HEK293T (cell line): Measurements from ENCODE around the gene ZSWIM3.

Experiments used
- CTCF ChIA-PET: fragments of 350-600 bp; formaldehyde crosslinking; extraction: SDS; loops from one replicate; lab custom pipeline; 2021; ENCODE audit warnings: antibody characterized with exemption, inconsistent platforms; lab: Yijun Ruan, JAX
- POLR2A ChIA-PET: fragments of 350-600 bp; formaldehyde crosslinking; extraction: SDS; loops from one replicate; lab custom pipeline; 2020; ENCODE audit warnings: antibody characterized with exemption, inconsistent platforms; lab: Yijun Ruan, JAX
- DNase-seq: peaks from one replicate; pipeline ENCODE4 v3.0.0; 2012; ENCODE audit warnings: mixed read lengths; ENCODE audit errors: extremely low spot score
- ARNT ChIP-seq: fragments of 450-650 bp; IDR thresholded peaks from 2 replicates; pipeline ENCODE4 v1.6.1; 2017; ENCODE audit warnings: mild to moderate bottlenecking
- BHLHE40 ChIP-seq: fragments of 450-650 bp; IDR thresholded peaks from 2 replicates; pipeline ENCODE4 v1.6.1; 2016; ENCODE audit warnings: mild to moderate bottlenecking, moderate library complexity, borderline replicate concordance
- CTBP1 ChIP-seq: fragments of 450-650 bp; IDR thresholded peaks from 2 replicates; pipeline ENCODE4 v1.6.1; 2016; ENCODE audit warnings: borderline replicate concordance
- ELF4 ChIP-seq: fragments of 450-650 bp; IDR thresholded peaks from 2 replicates; pipeline ENCODE4 v1.6.1; 2017; ENCODE audit warnings: antibody characterized with exemption
- FOXA1 ChIP-seq: fragments of 450-650 bp; IDR thresholded peaks from 2 replicates; pipeline ENCODE4 v1.6.1; 2016; ENCODE audit warnings: mild to moderate bottlenecking
- FOXK2 ChIP-seq: fragments of 450-650 bp; IDR thresholded peaks from 2 replicates; pipeline ENCODE4 v1.6.1; 2016; ENCODE audit warnings: mild to moderate bottlenecking
- FOXM1 ChIP-seq: fragments of 450-650 bp; IDR thresholded peaks from 2 replicates; pipeline ENCODE4 v1.6.1; 2017; ENCODE audit warnings: mild to moderate bottlenecking, borderline replicate concordance
- HDGF ChIP-seq: fragments of 450-650 bp; IDR thresholded peaks from 2 replicates; pipeline ENCODE4 v1.6.1; 2017; ENCODE audit warnings: antibody characterized with exemption, borderline replicate concordance
- L3MBTL2 ChIP-seq: fragments of 450-650 bp; conservative IDR thresholded peaks from 2 replicates; pipeline ENCODE4 v1.6.1; 2016; ENCODE audit warnings: mild to moderate bottlenecking
- LEF1 ChIP-seq: fragments of 450-650 bp; IDR thresholded peaks from 2 replicates; pipeline ENCODE4 v1.6.1; 2017; ENCODE audit warnings: mild to moderate bottlenecking, borderline replicate concordance
- NFRKB ChIP-seq: fragments of 450-650 bp; IDR thresholded peaks from 2 replicates; pipeline ENCODE4 v1.6.1; 2016; ENCODE audit warnings: mild to moderate bottlenecking, moderate library complexity
- SP1 ChIP-seq: fragments of 450-650 bp; IDR thresholded peaks from 2 replicates; pipeline ENCODE4 v1.6.1; 2017
- SUZ12 ChIP-seq: fragments of 450-650 bp; IDR thresholded peaks from 2 replicates; pipeline ENCODE4 v1.6.1; 2016; ENCODE audit warnings: mild to moderate bottlenecking
- TARDBP ChIP-seq: fragments of 450-650 bp; IDR thresholded peaks from 2 replicates; pipeline ENCODE4 v1.6.1; 2016
- ZNF384 ChIP-seq: fragments of 450-650 bp; IDR thresholded peaks from 2 replicates; pipeline ENCODE4 v1.6.1; 2016
- TF ChIP-seq, protein P1 (sequence below): fragments of 450-650 bp; IDR thresholded peaks from 2 replicates; pipeline ENCODE4 v1.6.1; 2016

Gene ZSWIM3

DNA sequence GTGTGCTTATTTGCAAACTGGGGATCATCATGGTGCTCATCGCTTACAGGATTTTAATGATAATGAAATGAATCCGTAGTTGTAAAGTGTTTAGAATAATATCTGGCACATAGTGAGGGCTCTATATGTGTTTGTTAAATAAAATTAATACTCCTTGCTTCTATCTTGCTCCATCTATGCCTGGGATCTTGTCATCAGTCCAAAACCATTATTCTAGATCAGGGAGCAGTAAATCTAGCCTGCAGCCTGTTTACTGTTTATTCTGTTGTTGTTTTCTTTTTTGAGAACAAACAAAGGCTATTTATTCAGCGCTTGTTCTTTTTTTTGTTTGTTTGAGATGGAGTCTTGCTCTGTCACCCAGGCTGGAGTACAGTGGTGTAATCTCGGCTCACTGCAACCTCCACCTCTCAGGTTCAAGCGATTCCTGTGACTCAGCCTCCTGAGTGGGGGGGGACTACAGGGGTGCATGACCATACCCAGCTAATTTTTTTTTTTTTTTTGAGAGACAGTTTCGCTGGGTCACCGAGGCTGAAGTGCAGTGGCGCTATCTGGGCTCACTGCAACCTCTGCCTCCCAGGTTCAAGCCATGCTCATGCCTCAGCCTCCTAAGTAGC is 8.3 kb upstream of the ZSWIM3 start:
- TF ChIP-seq FOXA1 (no peak), BHLHE40 (no peak), ELF4 (no peak), L3MBTL2 (no peak), CTBP1 (no peak), SP1 (no peak), NFRKB (no peak), HDGF (no peak), FOXM1 (no peak), TARDBP (no peak), ZNF384 (no peak), SUZ12 (no peak), LEF1 (no peak), ARNT (no peak), FOXK2 (no peak)
- TF ChIP-seq, protein P1, sequence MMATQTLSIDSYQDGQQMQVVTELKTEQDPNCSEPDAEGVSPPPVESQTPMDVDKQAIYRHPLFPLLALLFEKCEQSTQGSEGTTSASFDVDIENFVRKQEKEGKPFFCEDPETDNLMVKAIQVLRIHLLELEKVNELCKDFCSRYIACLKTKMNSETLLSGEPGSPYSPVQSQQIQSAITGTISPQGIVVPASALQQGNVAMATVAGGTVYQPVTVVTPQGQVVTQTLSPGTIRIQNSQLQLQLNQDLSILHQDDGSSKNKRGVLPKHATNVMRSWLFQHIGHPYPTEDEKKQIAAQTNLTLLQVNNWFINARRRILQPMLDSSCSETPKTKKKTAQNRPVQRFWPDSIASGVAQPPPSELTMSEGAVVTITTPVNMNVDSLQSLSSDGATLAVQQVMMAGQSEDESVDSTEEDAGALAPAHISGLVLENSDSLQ: no peak
- no peak for DNase-seq
- ChIA-PET CTCF (no interaction called here), POLR2A (no interaction called here)

DNA sequence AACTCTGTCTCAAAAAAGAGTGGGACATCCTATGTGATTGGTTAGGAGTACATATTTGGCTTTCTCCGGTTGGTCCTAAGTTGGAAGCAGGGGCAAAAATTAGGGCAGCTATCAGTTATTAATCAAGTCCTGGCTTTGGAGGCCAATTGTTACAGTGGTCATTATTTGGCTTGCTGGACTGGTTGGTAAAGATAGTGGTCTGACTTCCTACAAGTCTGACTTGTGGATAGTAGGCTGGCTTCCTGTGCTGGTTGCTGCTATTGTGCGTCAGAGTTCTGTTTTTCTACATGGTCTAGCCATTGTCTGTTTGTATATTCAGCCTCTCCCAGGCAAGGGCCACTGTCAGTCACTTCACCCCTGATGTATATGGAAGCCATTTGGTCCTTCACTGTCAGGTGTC is 7.2 kb upstream of the ZSWIM3 start:
- POLR2A ChIA-PET: no interaction called here
- no peak for DNase-seq
- CTCF ChIA-PET: no interaction called here
- no peak for TF ChIP-seq FOXK2
- TF ChIP-seq NFRKB: no peak

DNA sequence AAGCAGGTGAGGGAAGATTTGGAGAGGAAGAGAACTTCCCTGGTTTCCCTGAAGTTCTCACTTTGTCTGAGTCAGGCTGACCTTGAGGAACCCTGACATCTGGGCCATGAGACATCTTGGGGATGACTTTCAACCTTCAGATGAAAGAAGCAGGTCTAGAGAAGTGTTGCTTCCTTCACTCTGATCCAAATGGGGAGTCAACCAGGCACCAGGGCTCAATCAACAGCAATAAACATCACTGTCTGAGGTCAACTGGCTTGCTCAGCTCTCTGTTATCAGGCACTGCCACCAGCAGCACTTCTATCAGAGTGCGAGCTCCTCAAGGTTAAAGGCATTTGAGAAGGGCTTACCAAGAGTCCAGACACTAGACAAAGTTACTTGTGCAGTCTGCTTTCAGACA is 6.5 kb upstream of the ZSWIM3 start:
- ChIA-PET POLR2A (no interaction called here), CTCF (no interaction called here)
- DNase-seq: no peak
- TF ChIP-seq ARNT (no peak), LEF1 (no peak), TARDBP (no peak), ZNF384 (no peak), HDGF (no peak), BHLHE40 (no peak), NFRKB (no peak), SP1 (no peak), ELF4 (no peak), FOXA1 (no peak), FOXM1 (no peak)
- TF ChIP-seq, protein P1: no peak

DNA sequence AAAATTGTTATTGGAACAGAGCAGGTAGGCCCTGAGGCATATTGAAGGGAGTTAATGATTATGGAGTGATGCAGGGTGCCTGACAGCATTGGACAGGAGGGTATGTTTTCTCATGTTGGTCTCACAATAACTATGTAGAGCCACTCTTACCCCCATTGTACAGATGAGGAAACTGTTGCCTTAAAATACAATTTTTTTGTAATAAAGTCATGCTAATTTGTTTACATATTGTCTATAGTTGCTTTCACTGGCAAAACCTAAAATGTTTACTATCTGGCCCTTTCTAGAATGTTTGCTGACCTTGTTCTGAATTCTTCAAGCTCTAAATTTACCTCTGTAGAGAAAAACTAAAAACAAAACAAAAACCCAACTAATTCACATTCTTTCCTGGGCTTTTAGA is 5.9 kb upstream of the ZSWIM3 start:
- TF ChIP-seq NFRKB: no peak
- no peak for TF ChIP-seq SUZ12
- TF ChIP-seq FOXA1: no peak
- no peak for TF ChIP-seq SP1
- TF ChIP-seq, protein P1: no peak
- ChIA-PET CTCF (no interaction called here), POLR2A (no interaction called here)
- no peak for DNase-seq

DNA sequence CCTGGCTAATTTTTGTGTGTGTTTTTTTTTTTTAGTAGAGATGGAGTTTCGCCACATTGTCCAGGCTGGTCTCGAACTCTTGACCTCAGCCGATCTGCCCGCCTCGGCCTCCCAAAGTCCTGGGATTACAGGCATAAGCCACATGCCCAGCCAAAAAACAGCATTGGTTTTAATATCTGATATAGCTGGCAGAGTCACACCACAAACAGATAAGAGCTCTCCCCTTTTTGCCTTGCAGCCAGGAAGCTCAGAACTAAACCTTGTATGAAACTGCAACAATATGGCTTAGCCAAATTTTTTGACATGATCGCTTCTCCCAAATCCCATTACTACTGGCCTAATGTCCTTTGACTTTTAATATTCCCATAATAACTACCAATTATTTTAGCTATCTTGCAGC is 5.1 kb upstream of the ZSWIM3 start:
- POLR2A ChIA-PET: no interaction called here
- CTCF ChIA-PET: interaction anchor here (0.6 kb wide), 1 partner anchor 82 kb away, joined by 3 read pairs; no protein-coding TSS in a partner anchor
- TF ChIP-seq L3MBTL2 (no peak), FOXA1 (no peak), TARDBP (no peak), ARNT (no peak), FOXK2 (no peak), HDGF (no peak), BHLHE40 (no peak), SP1 (no peak), FOXM1 (no peak), ELF4 (no peak), CTBP1 (no peak)
- TF ChIP-seq, protein P1: no peak
- no peak for DNase-seq

DNA sequence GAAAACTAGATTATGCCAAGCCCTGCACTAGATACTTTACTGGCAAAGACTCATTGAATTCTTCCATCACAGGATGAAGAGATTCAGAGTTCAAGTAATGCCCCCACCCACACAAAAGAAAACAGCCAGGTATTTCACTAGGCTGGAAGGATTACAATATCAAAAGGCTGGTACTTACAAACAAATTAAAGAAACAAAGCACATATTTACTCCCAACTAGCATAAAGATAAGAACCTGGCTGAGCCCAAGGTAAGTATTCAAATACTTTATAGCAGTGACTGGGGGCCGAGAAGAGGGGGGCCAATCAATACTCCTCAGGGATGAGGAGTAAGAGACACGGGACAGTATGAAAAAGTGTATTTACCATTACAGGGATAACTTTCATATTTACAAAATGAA is 3.9 kb upstream of the ZSWIM3 start:
- no peak for DNase-seq
- POLR2A ChIA-PET: no interaction called here
- TF ChIP-seq FOXK2 (no peak), ELF4 (no peak), FOXA1 (no peak), FOXM1 (no peak), SP1 (no peak), NFRKB (no peak), L3MBTL2 (no peak), LEF1 (no peak), ZNF384 (no peak), HDGF (no peak), SUZ12 (no peak), TARDBP (no peak), ARNT (no peak), BHLHE40 (no peak)
- TF ChIP-seq, protein P1: no peak
- CTCF ChIA-PET: no interaction called here
